Mesendoderm (in vitro differentiated cells): ENCODE results near the gene ERICH4. TPM values are rescaled to one million over a fixed set of nuclear protein-coding genes. Genes with fewer than 3 reads are reported as not detected.

Experiments
- small RNA-seq: library from polyadenylated mRNA; stranded (forward); fragments of <200 nt; extraction: miRNeasy Mini kit (QIAGEN cat#:217004); gene quantifications from one replicate; pipeline ENCODE3, GENCODE V24; 2013; ENCODE audit not compliant: insufficient read depth

The ERICH4 gene

Small RNA genes within 50 kb of the gene (small RNA-seq; reads per million reads assigned to genes)
- gene RF00017 = not detected
